ENCODE results near the gene RRP8.

DNA sequence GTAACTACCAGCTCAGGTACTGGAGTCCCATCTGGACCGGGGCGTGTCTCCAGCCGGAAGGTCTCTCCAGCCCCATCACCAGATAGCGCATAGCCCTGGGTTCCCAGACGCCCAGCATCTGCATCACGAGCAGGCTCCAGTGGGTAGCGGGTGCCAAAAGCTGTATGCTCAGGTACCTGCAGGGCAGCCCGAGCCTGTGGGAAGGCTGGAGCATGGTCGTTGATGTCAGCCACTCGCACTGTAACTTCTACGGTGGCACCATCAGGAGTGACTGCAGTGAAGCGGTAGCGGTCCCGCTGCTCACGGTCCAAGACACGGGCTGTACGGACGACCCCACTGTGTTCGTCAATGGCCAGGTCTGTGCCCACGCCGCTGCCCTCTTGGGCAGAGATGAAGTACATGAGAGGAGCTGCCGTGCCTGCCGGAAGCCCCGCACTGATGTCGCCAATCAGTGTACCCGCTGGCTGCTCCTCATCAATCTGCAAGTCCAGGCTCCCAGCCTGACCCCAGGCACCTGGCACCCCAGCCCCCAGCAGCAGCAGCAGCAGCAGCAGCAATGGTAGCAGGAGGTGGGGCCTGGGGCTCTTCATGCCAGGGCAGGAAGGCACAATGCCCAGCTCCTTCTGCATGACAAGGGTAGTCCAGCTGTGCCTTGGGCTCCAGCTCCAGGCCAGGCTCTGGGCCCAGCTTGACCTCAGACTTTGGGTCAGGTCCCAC, 37.7 kb upstream of the RRP8 start:
- TF ChIP-seq, protein P1, sequence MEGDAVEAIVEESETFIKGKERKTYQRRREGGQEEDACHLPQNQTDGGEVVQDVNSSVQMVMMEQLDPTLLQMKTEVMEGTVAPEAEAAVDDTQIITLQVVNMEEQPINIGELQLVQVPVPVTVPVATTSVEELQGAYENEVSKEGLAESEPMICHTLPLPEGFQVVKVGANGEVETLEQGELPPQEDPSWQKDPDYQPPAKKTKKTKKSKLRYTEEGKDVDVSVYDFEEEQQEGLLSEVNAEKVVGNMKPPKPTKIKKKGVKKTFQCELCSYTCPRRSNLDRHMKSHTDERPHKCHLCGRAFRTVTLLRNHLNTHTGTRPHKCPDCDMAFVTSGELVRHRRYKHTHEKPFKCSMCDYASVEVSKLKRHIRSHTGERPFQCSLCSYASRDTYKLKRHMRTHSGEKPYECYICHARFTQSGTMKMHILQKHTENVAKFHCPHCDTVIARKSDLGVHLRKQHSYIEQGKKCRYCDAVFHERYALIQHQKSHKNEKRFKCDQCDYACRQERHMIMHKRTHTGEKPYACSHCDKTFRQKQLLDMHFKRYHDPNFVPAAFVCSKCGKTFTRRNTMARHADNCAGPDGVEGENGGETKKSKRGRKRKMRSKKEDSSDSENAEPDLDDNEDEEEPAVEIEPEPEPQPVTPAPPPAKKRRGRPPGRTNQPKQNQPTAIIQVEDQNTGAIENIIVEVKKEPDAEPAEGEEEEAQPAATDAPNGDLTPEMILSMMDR (IDR thresholded peaks at IDR 0.05; ENCODE audit: insufficient read depth, low read length, poor library complexity, severe bottlenecking) = no peak
- no peak for TF ChIP-seq EZH2phosphoT487 (conservative IDR thresholded peaks at IDR 0.05; ENCODE audit: low read length)

Data from SU-DHL-6 (cell line).